ENCODE results near the gene DALRD3.

DNA sequence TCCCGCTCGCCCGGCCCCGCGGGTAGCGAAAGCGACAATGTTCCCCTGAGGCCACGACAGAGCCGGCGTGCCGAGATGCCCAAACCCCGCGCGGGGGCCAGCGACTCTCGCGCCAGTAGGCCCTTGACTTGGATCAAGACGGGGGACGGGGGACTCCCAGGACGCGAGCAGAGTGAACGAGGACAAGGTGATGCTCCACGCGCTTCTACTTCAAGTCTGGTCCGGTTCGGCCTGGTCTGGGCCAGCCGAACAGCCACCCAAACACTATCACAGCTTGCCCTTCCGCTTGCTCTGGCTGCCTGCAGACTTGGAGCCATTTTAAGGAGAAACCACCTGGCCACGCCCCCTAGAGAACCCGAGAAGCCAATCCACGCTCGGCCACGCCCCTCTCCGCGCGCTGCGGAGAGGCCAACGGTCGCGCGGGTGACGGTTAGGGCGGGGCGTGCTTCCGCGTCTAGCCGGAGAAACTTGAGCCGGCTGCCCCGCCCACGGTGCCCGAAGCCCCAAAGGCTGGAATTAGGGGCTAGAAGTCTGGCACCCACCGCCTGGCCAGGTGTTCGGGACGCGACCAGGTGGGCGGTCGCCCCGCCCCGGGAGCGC lies 2.9 kb upstream of the DALRD3 start:
- TF ChIP-seq CTCF (tag by site-specific recombination; IDR thresholded peaks at IDR 0.05) = no peak
- peak; percentile 48; the same call in 1 of the 2 replicates for TF ChIP-seq GLI4 (tag by site-specific recombination; IDR thresholded peaks at IDR 0.05)
- no peak; the same call in 1 of the 2 replicates for TF ChIP-seq ZFP37 (tag by site-specific recombination; IDR thresholded peaks at IDR 0.05)
- TF ChIP-seq, protein P1, sequence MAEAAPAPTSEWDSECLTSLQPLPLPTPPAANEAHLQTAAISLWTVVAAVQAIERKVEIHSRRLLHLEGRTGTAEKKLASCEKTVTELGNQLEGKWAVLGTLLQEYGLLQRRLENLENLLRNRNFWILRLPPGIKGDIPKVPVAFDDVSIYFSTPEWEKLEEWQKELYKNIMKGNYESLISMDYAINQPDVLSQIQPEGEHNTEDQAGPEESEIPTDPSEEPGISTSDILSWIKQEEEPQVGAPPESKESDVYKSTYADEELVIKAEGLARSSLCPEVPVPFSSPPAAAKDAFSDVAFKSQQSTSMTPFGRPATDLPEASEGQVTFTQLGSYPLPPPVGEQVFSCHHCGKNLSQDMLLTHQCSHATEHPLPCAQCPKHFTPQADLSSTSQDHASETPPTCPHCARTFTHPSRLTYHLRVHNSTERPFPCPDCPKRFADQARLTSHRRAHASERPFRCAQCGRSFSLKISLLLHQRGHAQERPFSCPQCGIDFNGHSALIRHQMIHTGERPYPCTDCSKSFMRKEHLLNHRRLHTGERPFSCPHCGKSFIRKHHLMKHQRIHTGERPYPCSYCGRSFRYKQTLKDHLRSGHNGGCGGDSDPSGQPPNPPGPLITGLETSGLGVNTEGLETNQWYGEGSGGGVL (tag by site-specific recombination; IDR thresholded peaks at IDR 0.05) = no peak
- TF ChIP-seq ZNF10 (tag by site-specific recombination; IDR thresholded peaks at IDR 0.05) = no peak
- TF ChIP-seq ZBTB44 (tag by site-specific recombination; IDR thresholded peaks at IDR 0.05) = no peak
- no peak for TF ChIP-seq EGR2 (tag by site-specific recombination; IDR thresholded peaks at IDR 0.05; ENCODE audit: low read depth)
- TF ChIP-seq ZNF121 (tag by site-specific recombination; IDR thresholded peaks at IDR 0.05) = no peak
- no peak for TF ChIP-seq ZNF768 (tag by site-specific recombination; IDR thresholded peaks at IDR 0.05)
- TF ChIP-seq, protein P2, sequence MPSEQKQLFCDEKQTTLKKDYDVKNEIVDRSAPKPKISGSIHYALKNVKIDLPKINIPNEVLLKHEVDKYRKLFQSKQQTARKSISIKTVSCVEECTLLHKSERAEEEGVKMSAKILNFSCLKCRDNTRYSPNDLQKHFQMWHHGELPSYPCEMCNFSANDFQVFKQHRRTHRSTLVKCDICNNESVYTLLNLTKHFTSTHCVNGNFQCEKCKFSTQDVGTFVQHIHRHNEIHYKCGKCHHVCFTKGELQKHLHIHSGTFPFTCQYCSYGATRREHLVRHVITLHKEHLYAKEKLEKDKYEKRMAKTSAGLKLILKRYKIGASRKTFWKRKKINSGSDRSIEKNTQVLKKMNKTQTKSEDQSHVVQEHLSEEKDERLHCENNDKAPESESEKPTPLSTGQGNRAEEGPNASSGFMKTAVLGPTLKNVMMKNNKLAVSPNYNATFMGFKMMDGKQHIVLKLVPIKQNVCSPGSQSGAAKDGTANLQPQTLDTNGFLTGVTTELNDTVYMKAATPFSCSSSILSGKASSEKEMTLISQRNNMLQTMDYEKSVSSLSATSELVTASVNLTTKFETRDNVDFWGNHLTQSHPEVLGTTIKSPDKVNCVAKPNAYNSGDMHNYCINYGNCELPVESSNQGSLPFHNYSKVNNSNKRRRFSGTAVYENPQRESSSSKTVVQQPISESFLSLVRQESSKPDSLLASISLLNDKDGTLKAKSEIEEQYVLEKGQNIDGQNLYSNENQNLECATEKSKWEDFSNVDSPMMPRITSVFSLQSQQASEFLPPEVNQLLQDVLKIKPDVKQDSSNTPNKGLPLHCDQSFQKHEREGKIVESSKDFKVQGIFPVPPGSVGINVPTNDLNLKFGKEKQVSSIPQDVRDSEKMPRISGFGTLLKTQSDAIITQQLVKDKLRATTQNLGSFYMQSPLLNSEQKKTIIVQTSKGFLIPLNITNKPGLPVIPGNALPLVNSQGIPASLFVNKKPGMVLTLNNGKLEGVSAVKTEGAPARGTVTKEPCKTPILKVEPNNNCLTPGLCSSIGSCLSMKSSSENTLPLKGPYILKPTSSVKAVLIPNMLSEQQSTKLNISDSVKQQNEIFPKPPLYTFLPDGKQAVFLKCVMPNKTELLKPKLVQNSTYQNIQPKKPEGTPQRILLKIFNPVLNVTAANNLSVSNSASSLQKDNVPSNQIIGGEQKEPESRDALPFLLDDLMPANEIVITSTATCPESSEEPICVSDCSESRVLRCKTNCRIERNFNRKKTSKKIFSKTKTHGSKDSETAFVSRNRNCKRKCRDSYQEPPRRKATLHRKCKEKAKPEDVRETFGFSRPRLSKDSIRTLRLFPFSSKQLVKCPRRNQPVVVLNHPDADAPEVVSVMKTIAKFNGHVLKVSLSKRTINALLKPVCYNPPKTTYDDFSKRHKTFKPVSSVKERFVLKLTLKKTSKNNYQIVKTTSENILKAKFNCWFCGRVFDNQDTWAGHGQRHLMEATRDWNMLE (tag by site-specific recombination; conservative IDR thresholded peaks at IDR 0.05; ENCODE audit: low read depth) = no peak
- no peak for TF ChIP-seq ZNF24 (tag by site-specific recombination; IDR thresholded peaks at IDR 0.05)
- peak; percentile 35; the same call in 1 of the 2 replicates for TF ChIP-seq YY1 (tag by site-specific recombination; IDR thresholded peaks at IDR 0.05)

Data from HEK293 (cell line).